ENCODE measurements around the gene C18orf32.

C18orf32 gene

GRCh38 chr18:49486134-49486533 is 900 bp downstream of the C18orf32 start:
- TF ChIP-seq REST (IDR thresholded peaks at IDR 0.05; ENCODE audit: insufficient read depth in 1 of 2, low read depth in 2 of 2, low read length in 2 of 2) (no peak), SIN3A (IDR thresholded peaks at IDR 0.05; ENCODE audit: borderline replicate concordance, insufficient read depth, low read length) (no peak), FOXP2 (optimal IDR thresholded peaks at IDR 0.05; ENCODE audit: borderline replicate concordance, extremely low read depth, extremely low read length, insufficient read depth) (no peak), TAF1 (IDR thresholded peaks at IDR 0.05; ENCODE audit: borderline replicate concordance, insufficient read depth, low read length) (no peak), POLR2AphosphoS5 (IDR thresholded peaks at IDR 0.05; ENCODE audit: low read depth, low read length) (no peak)

GRCh38 chr18:49483198-49483597 is 3.8 kb downstream of the C18orf32 start:
- no peak for TF ChIP-seq POLR2AphosphoS5 (IDR thresholded peaks at IDR 0.05; ENCODE audit: low read depth, low read length)
- no peak for TF ChIP-seq SIN3A (IDR thresholded peaks at IDR 0.05; ENCODE audit: borderline replicate concordance, insufficient read depth, low read length)
- TF ChIP-seq TAF1 (IDR thresholded peaks at IDR 0.05; ENCODE audit: borderline replicate concordance, insufficient read depth, low read length) = no peak
- no peak for TF ChIP-seq REST (IDR thresholded peaks at IDR 0.05; ENCODE audit: insufficient read depth in 1 of 2, low read depth in 2 of 2, low read length in 2 of 2)
- no peak for TF ChIP-seq FOXP2 (optimal IDR thresholded peaks at IDR 0.05; ENCODE audit: borderline replicate concordance, extremely low read depth, extremely low read length, insufficient read depth)

- no peak for TF ChIP-seq POLR2AphosphoS5 (IDR thresholded peaks at IDR 0.05; ENCODE audit: low read depth, low read length)
- no peak for TF ChIP-seq TAF1 (IDR thresholded peaks at IDR 0.05; ENCODE audit: borderline replicate concordance, insufficient read depth, low read length)
- no peak for TF ChIP-seq REST (IDR thresholded peaks at IDR 0.05; ENCODE audit: insufficient read depth in 1 of 2, low read depth in 2 of 2, low read length in 2 of 2)
- TF ChIP-seq FOXP2 (optimal IDR thresholded peaks at IDR 0.05; ENCODE audit: borderline replicate concordance, extremely low read depth, extremely low read length, insufficient read depth) = no peak
Observed at GRCh38 chr18:49481907-49482306, 5.1 kb downstream of the C18orf32 start.

GRCh38 chr18:49481317-49481716 is 5.7 kb downstream of the C18orf32 start:
- TF ChIP-seq FOXP2 (optimal IDR thresholded peaks at IDR 0.05; ENCODE audit: borderline replicate concordance, extremely low read depth, extremely low read length, insufficient read depth) = no peak
- TF ChIP-seq POLR2AphosphoS5 (IDR thresholded peaks at IDR 0.05; ENCODE audit: low read depth, low read length) = no peak
- TF ChIP-seq REST (IDR thresholded peaks at IDR 0.05; ENCODE audit: insufficient read depth in 1 of 2, low read depth in 2 of 2, low read length in 2 of 2) = no peak
- TF ChIP-seq SIN3A (IDR thresholded peaks at IDR 0.05; ENCODE audit: borderline replicate concordance, insufficient read depth, low read length) = no peak
- TF ChIP-seq TAF1 (IDR thresholded peaks at IDR 0.05; ENCODE audit: borderline replicate concordance, insufficient read depth, low read length) = no peak

Measured in PFSK-1 (cell line).